ENCODE measurements around the gene CDKN2AIPNL.

Gene CDKN2AIPNL

GRCh38 chr5:134365604-134366003, 46.1 kb downstream of the CDKN2AIPNL start:
- no peak for TF ChIP-seq CTCF (IDR thresholded peaks at IDR 0.05; ENCODE audit: low read length)
- no peaks in the 10 kb centered on the region for H3K27me3 ChIP-seq (replicated peaks; ENCODE audit: insufficient read depth, low read length)
- no peak overlapping the region for H3K4me2 ChIP-seq (ENCODE audit: low read depth, low read length)
- H4K20me1 ChIP-seq (ENCODE audit: insufficient read depth, low read length) = no peaks in the 10 kb centered on the region
- no peak overlapping the region for H3K4me3 ChIP-seq (ENCODE audit: low read length)
- no peak overlapping the region for H3K9ac ChIP-seq (ENCODE audit: low read length)
- peaks cover 5% of the 10 kb centered on the region; the same call in 1 of the 2 replicates for H3F3A ChIP-seq (ENCODE audit: insufficient read depth, low read length)
- no peak overlapping the region for H2AFZ ChIP-seq (ENCODE audit: low read length)
- no peaks in the 10 kb centered on the region for H3K9me2 ChIP-seq (replicated peaks; ENCODE audit: insufficient read depth, low read length)
- DNase-seq = no peak
- H3K79me2 ChIP-seq (ENCODE audit: low read length) = peaks cover 12% of the 10 kb centered on the region; the same call in 1 of the 2 replicates
- H3K9me3 ChIP-seq (replicated peaks; ENCODE audit: insufficient read depth, low read length) = no peaks in the 10 kb centered on the region
- H3K27ac ChIP-seq (ENCODE audit: low read length) = no peak overlapping the region
- peaks cover 8% of the 10 kb centered on the region for H3K4me1 ChIP-seq (ENCODE audit: low read length)
- H3K36me3 ChIP-seq (replicated peaks; ENCODE audit: insufficient read depth, low read length) = no peaks in the 10 kb centered on the region

- no peak overlapping the region for H3K4me2 ChIP-seq (ENCODE audit: low read depth, low read length)
- no peaks in the 10 kb centered on the region for H3K4me1 ChIP-seq (ENCODE audit: low read length)
- H4K20me1 ChIP-seq (ENCODE audit: insufficient read depth, low read length) = no peaks in the 10 kb centered on the region
- no peaks in the 10 kb centered on the region for H3K9me2 ChIP-seq (replicated peaks; ENCODE audit: insufficient read depth, low read length)
- no peaks in the 10 kb centered on the region for H3K79me2 ChIP-seq (ENCODE audit: low read length)
- H3K9ac ChIP-seq (ENCODE audit: low read length) = no peak overlapping the region
- H3K4me3 ChIP-seq (ENCODE audit: low read length) = no peak overlapping the region
- no peaks in the 10 kb centered on the region for H3K9me3 ChIP-seq (replicated peaks; ENCODE audit: insufficient read depth, low read length)
- no peaks in the 10 kb centered on the region for H3K27me3 ChIP-seq (replicated peaks; ENCODE audit: insufficient read depth, low read length)
- no peak for DNase-seq
- TF ChIP-seq EZH2phosphoT487 (IDR thresholded peaks at IDR 0.05; ENCODE audit: low read length) = no peak
- TF ChIP-seq CTCF (IDR thresholded peaks at IDR 0.05; ENCODE audit: low read length) = no peak
- no peak for TF ChIP-seq EZH2 (optimal IDR thresholded peaks at IDR 0.05; ENCODE audit: low read depth, low read length)
- H3F3A ChIP-seq (ENCODE audit: insufficient read depth, low read length) = no peaks in the 10 kb centered on the region
- H3K27ac ChIP-seq (ENCODE audit: low read length) = no peak overlapping the region
- no peaks in the 10 kb centered on the region for H3K36me3 ChIP-seq (replicated peaks; ENCODE audit: insufficient read depth, low read length)
- no peak overlapping the region for H2AFZ ChIP-seq (ENCODE audit: low read length)
These were observed 56.0 kb downstream of the CDKN2AIPNL start for GRCh38 chr5:134355681-134356080.
